Measurements from ENCODE around the gene OCRL. TPM values are rescaled to one million over a fixed set of nuclear protein-coding genes. Genes with fewer than 3 reads are reported as not detected.

The OCRL gene
- total RNA-seq, 1 donor from 2014 or later, result 41.8 TPM

- no peaks in the 10 kb centered on the region for H3K27me3 Mint-ChIP-seq
- peaks cover 8% of the 10 kb centered on the region for H3K9me3 Mint-ChIP-seq
- no peaks in the 10 kb centered on the region for H3K36me3 Mint-ChIP-seq
- no peak overlapping the region for H3K27ac Mint-ChIP-seq
- no peak for TF ChIP-seq CTCF (conservative IDR thresholded peaks at IDR 0.05)
- peaks cover 5% of the 10 kb centered on the region for H3K4me1 Mint-ChIP-seq (ENCODE audit: unreplicated experiment)
- no peak overlapping the region for H3K4me3 Mint-ChIP-seq
- DNase-seq (ENCODE audit: extremely low spot score, unreplicated experiment), result no peak
Measured at GRCh38 chrX:129634541-129634940, 94.5 kb downstream of the OCRL start.

GRCh38 chrX:129636175-129636681 lies 96.2 kb downstream of the OCRL start:
- Mint-ChIP-seq H3K27ac (no peak overlapping the region), H3K27me3 (no peaks in the 10 kb centered on the region), H3K4me1 (ENCODE audit: unreplicated experiment) (peaks cover 5% of the 10 kb centered on the region), H3K4me3 (no peak overlapping the region), H3K9me3 (peaks cover 11% of the 10 kb centered on the region), H3K36me3 (no peaks in the 10 kb centered on the region)
- no peak for TF ChIP-seq CTCF (conservative IDR thresholded peaks at IDR 0.05)
- DNase-seq (ENCODE audit: extremely low spot score, unreplicated experiment), result no peak

- H3K36me3 Mint-ChIP-seq, result no peaks in the 10 kb centered on the region
- peak; percentile 79 for DNase-seq (ENCODE audit: extremely low spot score, unreplicated experiment)
- H3K27ac Mint-ChIP-seq, result no peak overlapping the region
- no peaks in the 10 kb centered on the region for H3K27me3 Mint-ChIP-seq
- H3K4me1 Mint-ChIP-seq (ENCODE audit: unreplicated experiment), result peaks cover 5% of the 10 kb centered on the region
- peak; percentile 95 for TF ChIP-seq CTCF (conservative IDR thresholded peaks at IDR 0.05)
- no peak overlapping the region for H3K4me3 Mint-ChIP-seq
- peaks cover 3% of the 10 kb centered on the region for H3K9me3 Mint-ChIP-seq
Measured at GRCh38 chrX:129637217-129638109, 97.4 kb downstream of the OCRL start.

GRCh38 chrX:129638917-129639316 lies 98.9 kb downstream of the OCRL start:
- H3K36me3 Mint-ChIP-seq, result no peaks in the 10 kb centered on the region
- no peaks in the 10 kb centered on the region for H3K27me3 Mint-ChIP-seq
- TF ChIP-seq CTCF (conservative IDR thresholded peaks at IDR 0.05), result no peak
- peaks cover 3% of the 10 kb centered on the region for H3K9me3 Mint-ChIP-seq
- no peak overlapping the region for H3K27ac Mint-ChIP-seq
- peaks cover 9% of the 10 kb centered on the region for H3K4me1 Mint-ChIP-seq (ENCODE audit: unreplicated experiment)
- H3K4me3 Mint-ChIP-seq, result no peak overlapping the region
- DNase-seq (ENCODE audit: extremely low spot score, unreplicated experiment), result no peak

GRCh38 chrX:129640737-129641136 lies 100.7 kb downstream of the OCRL start:
- H3K4me3 Mint-ChIP-seq, result no peak overlapping the region
- DNase-seq (ENCODE audit: extremely low spot score, unreplicated experiment), result no peak
- no peak for TF ChIP-seq CTCF (conservative IDR thresholded peaks at IDR 0.05)
- H3K27ac Mint-ChIP-seq, result no peak overlapping the region
- no peaks in the 10 kb centered on the region for H3K36me3 Mint-ChIP-seq
- H3K4me1 Mint-ChIP-seq (ENCODE audit: unreplicated experiment), result peaks cover 5% of the 10 kb centered on the region
- H3K9me3 Mint-ChIP-seq, result peaks cover 3% of the 10 kb centered on the region
- no peaks in the 10 kb centered on the region for H3K27me3 Mint-ChIP-seq

All from type B pancreatic cell (in vitro differentiated cells).